Activated CD4-positive, alpha-beta T cell treated with anti-CD3 and anti-CD28 coated beads, Interleukin-2, amount 50 U/mL, for 24 hours (primary cell): Measurements from ENCODE around the gene ZNF81.
"Not testable (repeated sequence)": the region's sequence is repeated elsewhere in the genome, so short reads cannot be mapped to it uniquely, and the experiment has no call there.

Experiments used
- DNase-seq, 2 donors: peaks; one replicate each; pipeline ENCODE4 v3.0.0-alpha.2; 2020; ENCODE audit warnings: low read depth in 1 of 2, low spot score in 1 of 2

ZNF81 gene

GRCh38 chrX:47843363-47843762 lies 6.7 kb downstream of the ZNF81 start:
- no peak for DNase-seq

GRCh38 chrX:47844117-47844516 lies 7.4 kb downstream of the ZNF81 start:
- no peak for DNase-seq

- no peak for DNase-seq
Measured at GRCh38 chrX:47846040-47846439, 9.3 kb downstream of the ZNF81 start.

GRCh38 chrX:47849778-47850177 lies 13.1 kb downstream of the ZNF81 start:
- DNase-seq: no peak

GRCh38 chrX:47850389-47850788 lies 13.7 kb downstream of the ZNF81 start:
- not testable (repeated sequence) for DNase-seq

- no peak for DNase-seq
Measured at GRCh38 chrX:47850901-47851300, 14.2 kb downstream of the ZNF81 start.

- no peak for DNase-seq
Measured at GRCh38 chrX:47854474-47854873, 17.8 kb downstream of the ZNF81 start.

- no peak for DNase-seq
Measured at GRCh38 chrX:47859686-47860085, 23.0 kb downstream of the ZNF81 start.

GRCh38 chrX:47862680-47863079 lies 26.0 kb downstream of the ZNF81 start:
- DNase-seq: no peak

- no peak for DNase-seq
Measured at GRCh38 chrX:47863187-47863586, 26.5 kb downstream of the ZNF81 start.

GRCh38 chrX:47864300-47864699 lies 27.6 kb downstream of the ZNF81 start:
- no peak for DNase-seq

GRCh38 chrX:47864785-47865184 lies 28.1 kb downstream of the ZNF81 start:
- no peak for DNase-seq

GRCh38 chrX:47873123-47873522 lies 36.4 kb downstream of the ZNF81 start:
- no peak for DNase-seq

GRCh38 chrX:47877327-47877726 lies 40.6 kb downstream of the ZNF81 start:
- DNase-seq: no peak

- no peak for DNase-seq
Measured at GRCh38 chrX:47878198-47878597, 41.5 kb downstream of the ZNF81 start.

GRCh38 chrX:47879463-47879862 lies 42.8 kb downstream of the ZNF81 start:
- no peak for DNase-seq

- DNase-seq: no peak
Measured at GRCh38 chrX:47880927-47881326, 44.2 kb downstream of the ZNF81 start.

GRCh38 chrX:47885501-47885900 lies 48.8 kb downstream of the ZNF81 start:
- DNase-seq: no peak

GRCh38 chrX:47898024-47898423 lies 61.3 kb downstream of the ZNF81 start:
- no peak for DNase-seq

GRCh38 chrX:47900833-47901232 lies 64.1 kb downstream of the ZNF81 start:
- no peak for DNase-seq

- DNase-seq: no peak
Measured at GRCh38 chrX:47902161-47902560, 65.5 kb downstream of the ZNF81 start.

GRCh38 chrX:47915886-47916493 lies 79.3 kb downstream of the ZNF81 start:
- DNase-seq: no peak

- DNase-seq: no peak
Measured at GRCh38 chrX:47918274-47918673, 81.6 kb downstream of the ZNF81 start.

- DNase-seq: no peak
Measured at GRCh38 chrX:47927212-47927611, 90.5 kb downstream of the ZNF81 start.
